Mucosa of descending colon (tissue), 3 donors: ENCODE data around the gene LAPTM5. TPM values are rescaled to one million over a fixed set of nuclear protein-coding genes. Genes with fewer than 3 reads are reported as not detected.

Experiments
- ATAC-seq: fragments of 200-7000 bp; cut with Tn5 transposase; one replicate; pipeline ENCODE4 v1.9.1; 2020; ENCODE audit warnings: mild to moderate bottlenecking, moderate library complexity
- DNase-seq, 3 donors: peaks; one replicate each; pipeline ENCODE4 v3.0.0-alpha.2; 2020
- H3K36me3 ChIP-seq: fragments of 200-600 bp; one replicate; pipeline ENCODE4 v1.8.0; 2021; ENCODE audit warnings: low read depth, mild to moderate bottlenecking
- H3K4me1 ChIP-seq: fragments of 200-600 bp; one replicate; pipeline ENCODE4 v1.8.0; 2021; ENCODE audit warnings: low read depth, mild to moderate bottlenecking
- H3K4me3 ChIP-seq: fragments of 200-600 bp; one replicate; pipeline ENCODE4 v1.8.0; 2021; ENCODE audit warnings: mild to moderate bottlenecking
- H3K9me3 ChIP-seq: fragments of 200-600 bp; one replicate; pipeline ENCODE4 v1.8.0; 2021; ENCODE audit warnings: mild to moderate bottlenecking
- intact Hi-C, 2 donors: fragments of 100-400 bp; cut with DNase I in 1 of 2; cut with micrococcal nuclease in 1 of 2; formaldehyde crosslinking; loops; one replicate each; pipeline versions ENCODE4 v1.11.0 to v1.11.1; 2022; cut with DNase I, micrococcal nuclease
- microRNA-seq: library from miRNA; unstranded; fragments of <30 nt; microRNA quantifications from one replicate; pipeline ENCODE4, GENCODE V29; 2019
- total RNA-seq, 3 donors: library from RNA; stranded (reverse); fragmentation: NEBNext Ultra II Directional in 2 of 3; extraction: Animal tissue kit (Norgen Biotek cat#: 25700) in 2 of 3; gene quantifications; one replicate each; pipeline versions ENCODE4 v1.2.1 to v1.2.4, GENCODE V29; 2021 to 2023
- TF ChIP-seq, protein P1 (sequence below): fragments of 200-600 bp; IDR thresholded peaks from one replicate; pipeline ENCODE4 v1.8.0; 2022; ENCODE audit warnings: antibody characterized with exemption, mild to moderate bottlenecking
- donor health status: DM: no; HTN: no; CAD: no; lungs with moderate emphysema.
- donor health status: DM: no; HTN: no; CAD: no.
- donor health status: DM: no; HTN: yes; CAD: no.

The LAPTM5 gene
- total RNA-seq, 3 donors from 2014 or later = 24.1 to 71.1 (median 48.1) TPM

DNA sequence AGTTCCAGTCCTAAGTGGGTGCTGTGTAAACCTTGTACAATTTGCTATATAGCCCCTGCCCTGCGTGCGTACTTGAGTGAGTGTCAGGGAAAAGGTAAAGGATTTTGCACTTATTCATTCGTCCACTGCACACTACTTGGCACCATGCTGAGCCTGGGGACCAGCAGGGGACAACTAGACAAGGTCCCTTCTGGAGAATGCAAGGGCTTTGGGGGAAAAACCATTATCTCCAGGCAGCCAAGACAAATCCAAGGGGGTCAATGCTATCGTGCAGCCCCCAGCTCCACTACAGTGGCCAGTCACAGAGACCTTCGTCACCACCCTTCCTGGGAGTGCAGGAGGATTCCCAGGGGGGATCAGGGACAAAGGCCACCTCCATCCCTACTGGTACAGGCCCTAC, 73.9 kb downstream of the LAPTM5 start:
- TF ChIP-seq, protein P1, sequence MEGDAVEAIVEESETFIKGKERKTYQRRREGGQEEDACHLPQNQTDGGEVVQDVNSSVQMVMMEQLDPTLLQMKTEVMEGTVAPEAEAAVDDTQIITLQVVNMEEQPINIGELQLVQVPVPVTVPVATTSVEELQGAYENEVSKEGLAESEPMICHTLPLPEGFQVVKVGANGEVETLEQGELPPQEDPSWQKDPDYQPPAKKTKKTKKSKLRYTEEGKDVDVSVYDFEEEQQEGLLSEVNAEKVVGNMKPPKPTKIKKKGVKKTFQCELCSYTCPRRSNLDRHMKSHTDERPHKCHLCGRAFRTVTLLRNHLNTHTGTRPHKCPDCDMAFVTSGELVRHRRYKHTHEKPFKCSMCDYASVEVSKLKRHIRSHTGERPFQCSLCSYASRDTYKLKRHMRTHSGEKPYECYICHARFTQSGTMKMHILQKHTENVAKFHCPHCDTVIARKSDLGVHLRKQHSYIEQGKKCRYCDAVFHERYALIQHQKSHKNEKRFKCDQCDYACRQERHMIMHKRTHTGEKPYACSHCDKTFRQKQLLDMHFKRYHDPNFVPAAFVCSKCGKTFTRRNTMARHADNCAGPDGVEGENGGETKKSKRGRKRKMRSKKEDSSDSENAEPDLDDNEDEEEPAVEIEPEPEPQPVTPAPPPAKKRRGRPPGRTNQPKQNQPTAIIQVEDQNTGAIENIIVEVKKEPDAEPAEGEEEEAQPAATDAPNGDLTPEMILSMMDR = no peak
- Histone ChIP-seq H3K4me1 (no peaks in the 10 kb centered on the region), H3K4me3 (no peak overlapping the region), H3K36me3 (no peaks in the 10 kb centered on the region), H3K9me3 (no peaks in the 10 kb centered on the region)
- ATAC-seq (no peak), DNase-seq (no peak)
- intact Hi-C loops = no loop called here

Small RNAs within 50 kb of the gene (microRNA-seq; reads per million reads assigned to microRNA genes)
- gene MIR4420 = not detected

Other genes with a start within 250 kb of the LAPTM5 start
- under 1 TPM in 1 of 3 donors, not detected in 2; 0.22 TPM for gene MATN1, start 34.2 kb downstream of the LAPTM5 start, total RNA-seq
- gene SDC3, start 151.0 kb upstream of the LAPTM5 start, total RNA-seq = 10 to 100 TPM in 2 of 3 donors, 1 to 10 TPM in 1; 9.8 to 81.6 (median 17.2) TPM